Kasumi-1 (cell line): ENCODE measurements around the gene DPPA4.
"Not testable (repeated sequence)": the region's sequence is repeated elsewhere in the genome, so short reads cannot be mapped to it uniquely, and the experiment has no call there.

Source experiments
- DNase-seq, 2 experiments: peaks; one replicate each; lab custom pipeline; 2025; lab: John Stamatoyannopoulos, UW

DPPA4 gene

GRCh38 chr3:109337393-109337792 is at the start of gene DPPA4:
TSS of gene DPPA4 (minus strand) at chr3:109337546. CDS start at chr3:109337517, 29 bp downstream.
- DNase-seq: no peak

GRCh38 chr3:109385442-109386318 is 48.3 kb upstream of the DPPA4 start:
- DNase-seq: no peak

- DNase-seq: no peak
These were observed 46.8 kb upstream of the DPPA4 start for GRCh38 chr3:109384164-109384563.

- DNase-seq: no peak
These were observed 45.2 kb upstream of the DPPA4 start for GRCh38 chr3:109382588-109382987.

- no peak for DNase-seq
These were observed 38.6 kb upstream of the DPPA4 start for GRCh38 chr3:109375975-109376374.

GRCh38 chr3:109374434-109374833 is 37.1 kb upstream of the DPPA4 start:
- not testable (repeated sequence) for DNase-seq

- DNase-seq: no peak
These were observed 36.6 kb upstream of the DPPA4 start for GRCh38 chr3:109373933-109374332.

- DNase-seq: no peak
These were observed 35.3 kb upstream of the DPPA4 start for GRCh38 chr3:109372639-109373038.

GRCh38 chr3:109369510-109369909 is 32.2 kb upstream of the DPPA4 start:
- peak in 1 of 2 experiments; percentile 12 for DNase-seq

- no peak for DNase-seq
These were observed 26.7 kb upstream of the DPPA4 start for GRCh38 chr3:109364088-109364487.

- DNase-seq: no peak
These were observed 26.3 kb upstream of the DPPA4 start for GRCh38 chr3:109363634-109364033.

- no peak for DNase-seq
These were observed 25.5 kb upstream of the DPPA4 start for GRCh38 chr3:109362823-109363222.

GRCh38 chr3:109358809-109359208 is 21.5 kb upstream of the DPPA4 start:
- not testable (repeated sequence) for DNase-seq

- no peak for DNase-seq
These were observed 19.3 kb upstream of the DPPA4 start for GRCh38 chr3:109356442-109357155.

GRCh38 chr3:109355625-109356441 is 18.5 kb upstream of the DPPA4 start:
- no peak for DNase-seq

GRCh38 chr3:109353057-109353456 is 15.7 kb upstream of the DPPA4 start:
- no peak for DNase-seq

- no peak for DNase-seq
These were observed 13.9 kb upstream of the DPPA4 start for GRCh38 chr3:109351231-109351630.

GRCh38 chr3:109346770-109347295 is 9.5 kb upstream of the DPPA4 start:
- DNase-seq: no peak

GRCh38 chr3:109346099-109346498 is 8.8 kb upstream of the DPPA4 start:
- DNase-seq: no peak

GRCh38 chr3:109339714-109340648 is 2.6 kb upstream of the DPPA4 start:
- no peak for DNase-seq

GRCh38 chr3:109339197-109339596 is 1.9 kb upstream of the DPPA4 start:
- DNase-seq: no peak
